ENCODE results near the gene ADAMTS4.
"Not testable (repeated sequence)": the region's sequence is repeated elsewhere in the genome, so short reads cannot be mapped to it uniquely, and the experiment has no call there.

The ADAMTS4 gene

GRCh38 chr1:161226759-161227158 lies 27.9 kb upstream of the ADAMTS4 start:
- no peaks in the 10 kb centered on the region for H3K27me3 ChIP-seq (ENCODE audit: low read depth, low read length)
- peaks cover 16 to 25% of the 10 kb centered on the region in 2 donors for H3K4me1 ChIP-seq (ENCODE audit: control insufficient read depth in 1 of 2, insufficient read depth in 2 of 2, low read length in 2 of 2)
- no peaks in the 10 kb centered on the region for H3K9me3 ChIP-seq (ENCODE audit: control insufficient read depth in 1 of 2, low read length in 2 of 2)
- peak overlapping the region; percentile 75 to 94 for H3K4me3 ChIP-seq (ENCODE audit: low read depth in 1 of 2, low read length in 2 of 2)
- H3K27ac ChIP-seq (ENCODE audit: low read length): peak overlapping the region; percentile 84
- peaks cover 23 to 27% of the 10 kb centered on the region in 2 donors for H3K36me3 ChIP-seq (ENCODE audit: control insufficient read depth in 1 of 2, insufficient read depth in 2 of 2, low read length in 2 of 2)

DNA sequence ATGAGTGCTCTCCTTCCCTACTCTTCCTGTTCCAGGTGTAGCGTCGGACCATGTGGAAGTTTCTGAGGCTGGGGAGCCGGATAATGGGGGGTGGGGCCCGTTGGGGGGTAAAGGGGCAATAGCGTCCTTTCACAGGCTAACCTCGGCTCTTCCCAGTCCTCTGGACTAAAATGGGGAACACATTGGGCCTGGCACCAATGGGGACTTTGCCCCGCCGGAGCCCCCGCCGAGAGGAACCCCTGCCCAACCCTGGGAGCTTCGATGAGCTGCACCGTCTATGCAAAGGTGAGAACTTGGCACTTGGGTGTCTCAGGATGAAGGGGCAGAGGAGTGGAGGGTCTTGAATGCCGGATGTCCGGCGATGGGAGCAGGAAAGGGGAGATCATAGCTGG lies 27.5 kb upstream of the ADAMTS4 start:
- H3K36me3 ChIP-seq (ENCODE audit: control insufficient read depth in 1 of 2, insufficient read depth in 2 of 2, low read length in 2 of 2): peaks cover 23 to 27% of the 10 kb centered on the region in 2 donors
- H3K4me1 ChIP-seq (ENCODE audit: control insufficient read depth in 1 of 2, insufficient read depth in 2 of 2, low read length in 2 of 2): peaks cover 16 to 25% of the 10 kb centered on the region in 2 donors
- no peaks in the 10 kb centered on the region for H3K9me3 ChIP-seq (ENCODE audit: control insufficient read depth in 1 of 2, low read length in 2 of 2)
- peak overlapping the region; percentile 84 for H3K27ac ChIP-seq (ENCODE audit: low read length)
- peak overlapping the region; percentile 75 to 94 for H3K4me3 ChIP-seq (ENCODE audit: low read depth in 1 of 2, low read length in 2 of 2)
- no peaks in the 10 kb centered on the region for H3K27me3 ChIP-seq (ENCODE audit: low read depth, low read length)

- H3K4me3 ChIP-seq (ENCODE audit: low read depth in 1 of 2, low read length in 2 of 2): peak within 1 kb of the TSS; percentile 75 to 94
- H3K27ac ChIP-seq (ENCODE audit: low read length): peak within 1 kb of the TSS; percentile 84
- no peaks in the 10 kb centered on the region for H3K9me3 ChIP-seq (ENCODE audit: control insufficient read depth in 1 of 2, low read length in 2 of 2)
- no peaks in the 10 kb centered on the region for H3K27me3 ChIP-seq (ENCODE audit: low read depth, low read length)
- H3K36me3 ChIP-seq (ENCODE audit: control insufficient read depth in 1 of 2, insufficient read depth in 2 of 2, low read length in 2 of 2): peaks cover 23 to 25% of the 10 kb centered on the region in 2 donors
- peaks cover 16 to 25% of the 10 kb centered on the region in 2 donors for H3K4me1 ChIP-seq (ENCODE audit: control insufficient read depth in 1 of 2, insufficient read depth in 2 of 2, low read length in 2 of 2)
These were observed 26.9 kb upstream of the ADAMTS4 start, which contains the start of gene TOMM40L for GRCh38 chr1:161225534-161226319. TOMM40L (plus strand) TSS chr1:161226060; CDS start chr1:161226490, 430 bp downstream.

DNA sequence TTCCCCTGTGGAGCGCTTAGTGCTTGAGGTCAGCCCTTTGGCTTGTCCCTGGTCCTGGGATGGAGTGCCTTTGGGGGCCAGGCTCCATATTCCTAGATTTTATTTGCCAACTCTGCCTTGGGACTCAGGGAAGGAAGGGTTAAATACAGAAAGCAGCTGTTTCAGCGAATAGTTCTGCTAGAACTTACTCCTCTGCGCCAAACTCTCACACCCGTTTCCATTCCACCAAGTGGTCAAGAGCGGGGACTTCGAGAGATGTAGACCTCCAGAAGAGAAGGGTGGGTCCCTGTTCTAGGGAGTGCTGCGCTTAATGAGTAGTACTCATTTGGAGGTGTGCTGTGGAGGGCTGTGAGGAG lies 26.3 kb upstream of the ADAMTS4 start:
- H3K27me3 ChIP-seq (ENCODE audit: low read depth, low read length): no peaks in the 10 kb centered on the region
- peak overlapping the region in 1 of 2 donors; percentile 18 for H3K4me3 ChIP-seq (ENCODE audit: low read depth in 1 of 2, low read length in 2 of 2)
- H3K36me3 ChIP-seq (ENCODE audit: control insufficient read depth in 1 of 2, insufficient read depth in 2 of 2, low read length in 2 of 2): peaks cover 20% of the 10 kb centered on the region in 2 donors
- H3K27ac ChIP-seq (ENCODE audit: low read length): peak overlapping the region; percentile 73
- peaks cover 16 to 25% of the 10 kb centered on the region in 2 donors for H3K4me1 ChIP-seq (ENCODE audit: control insufficient read depth in 1 of 2, insufficient read depth in 2 of 2, low read length in 2 of 2)
- no peaks in the 10 kb centered on the region for H3K9me3 ChIP-seq (ENCODE audit: control insufficient read depth in 1 of 2, low read length in 2 of 2)

DNA sequence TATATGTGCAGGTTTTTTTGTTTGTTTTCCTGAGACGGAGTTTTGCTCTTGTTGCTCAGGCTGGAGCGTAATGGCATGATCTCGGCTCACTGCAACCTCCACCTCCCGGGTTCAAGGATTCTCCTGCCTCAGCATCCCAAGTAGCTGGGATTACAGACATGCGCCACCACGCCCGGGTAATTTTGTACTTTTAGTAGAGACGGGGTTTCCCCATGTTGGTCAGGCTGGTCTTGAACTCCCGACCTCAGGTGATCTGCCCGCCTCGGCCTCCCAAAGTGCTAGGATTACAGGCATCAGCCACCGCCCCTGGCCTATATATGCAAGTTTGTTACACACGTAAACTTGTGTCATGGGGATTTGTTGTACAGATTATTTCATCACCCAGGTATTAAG lies 25.8 kb upstream of the ADAMTS4 start:
- H3K27ac ChIP-seq (ENCODE audit: low read length): not testable (repeated sequence)

DNA sequence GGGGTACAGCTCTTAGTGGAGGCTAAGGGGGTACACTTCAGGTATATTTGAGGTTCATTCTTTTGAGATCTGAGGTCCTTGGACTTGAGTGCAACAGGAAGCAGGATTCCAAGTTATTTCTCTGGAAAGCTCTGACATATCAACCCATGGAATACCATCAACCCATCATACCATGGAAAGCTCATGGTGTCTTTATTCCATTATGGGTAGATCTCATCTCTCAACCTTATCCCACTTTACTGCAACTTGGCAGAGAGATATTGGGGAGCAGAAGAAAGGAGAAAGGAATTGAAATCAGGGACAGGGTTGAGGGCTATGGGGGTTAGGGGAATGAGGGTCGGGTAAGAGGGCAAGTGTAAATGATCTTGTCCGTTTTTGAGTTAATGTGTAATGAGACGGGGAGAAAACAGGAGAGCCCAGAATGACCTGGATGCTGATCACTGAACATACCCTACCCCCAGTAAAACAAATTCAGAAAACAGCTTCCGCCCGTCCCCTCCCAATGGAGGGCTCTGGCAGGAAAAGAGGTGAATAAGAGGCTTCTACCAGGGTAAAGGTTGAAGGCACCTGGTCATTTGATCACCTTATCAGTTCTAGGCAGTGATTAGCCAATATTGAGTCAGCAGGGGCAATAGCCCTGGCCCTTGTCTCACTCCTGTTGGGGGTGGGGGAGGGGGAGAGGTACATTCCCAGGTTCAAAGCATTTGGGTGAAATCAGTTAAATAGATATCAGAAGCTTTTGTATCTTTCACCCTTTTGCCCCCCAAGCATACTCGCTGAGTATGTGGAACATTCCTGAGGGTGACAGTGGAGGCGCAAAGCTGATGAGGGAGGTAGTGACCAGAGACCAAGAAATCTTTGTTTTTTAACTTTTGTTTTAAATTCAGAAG lies 25.2 kb upstream of the ADAMTS4 start:
- Histone ChIP-seq H3K36me3 (ENCODE audit: control insufficient read depth in 1 of 2, insufficient read depth in 2 of 2, low read length in 2 of 2) (peaks cover 8 to 10% of the 10 kb centered on the region in 2 donors), H3K27me3 (ENCODE audit: low read depth, low read length) (no peaks in the 10 kb centered on the region), H3K27ac (ENCODE audit: low read length) (no peak overlapping the region), H3K9me3 (ENCODE audit: control insufficient read depth in 1 of 2, low read length in 2 of 2) (no peaks in the 10 kb centered on the region), H3K4me3 (ENCODE audit: low read depth in 1 of 2, low read length in 2 of 2) (no peak overlapping the region), H3K4me1 (ENCODE audit: control insufficient read depth in 1 of 2, insufficient read depth in 2 of 2, low read length in 2 of 2) (peaks cover 16 to 25% of the 10 kb centered on the region in 2 donors)

More for the DNA sequence above, 25.8 kb upstream of the ADAMTS4 start:
- H3K27me3 ChIP-seq (ENCODE audit: low read depth, low read length); H3K4me3 ChIP-seq (ENCODE audit: low read depth in 1 of 2, low read length in 2 of 2); H3K9me3 ChIP-seq (ENCODE audit: control insufficient read depth in 1 of 2, low read length in 2 of 2): not testable (repeated sequence)
- Histone ChIP-seq H3K36me3 (ENCODE audit: control insufficient read depth in 1 of 2, insufficient read depth in 2 of 2, low read length in 2 of 2) (peaks cover 15 to 17% of the 10 kb centered on the region in 2 donors), H3K4me1 (ENCODE audit: control insufficient read depth in 1 of 2, insufficient read depth in 2 of 2, low read length in 2 of 2) (peaks cover 16 to 25% of the 10 kb centered on the region in 2 donors)

DNA sequence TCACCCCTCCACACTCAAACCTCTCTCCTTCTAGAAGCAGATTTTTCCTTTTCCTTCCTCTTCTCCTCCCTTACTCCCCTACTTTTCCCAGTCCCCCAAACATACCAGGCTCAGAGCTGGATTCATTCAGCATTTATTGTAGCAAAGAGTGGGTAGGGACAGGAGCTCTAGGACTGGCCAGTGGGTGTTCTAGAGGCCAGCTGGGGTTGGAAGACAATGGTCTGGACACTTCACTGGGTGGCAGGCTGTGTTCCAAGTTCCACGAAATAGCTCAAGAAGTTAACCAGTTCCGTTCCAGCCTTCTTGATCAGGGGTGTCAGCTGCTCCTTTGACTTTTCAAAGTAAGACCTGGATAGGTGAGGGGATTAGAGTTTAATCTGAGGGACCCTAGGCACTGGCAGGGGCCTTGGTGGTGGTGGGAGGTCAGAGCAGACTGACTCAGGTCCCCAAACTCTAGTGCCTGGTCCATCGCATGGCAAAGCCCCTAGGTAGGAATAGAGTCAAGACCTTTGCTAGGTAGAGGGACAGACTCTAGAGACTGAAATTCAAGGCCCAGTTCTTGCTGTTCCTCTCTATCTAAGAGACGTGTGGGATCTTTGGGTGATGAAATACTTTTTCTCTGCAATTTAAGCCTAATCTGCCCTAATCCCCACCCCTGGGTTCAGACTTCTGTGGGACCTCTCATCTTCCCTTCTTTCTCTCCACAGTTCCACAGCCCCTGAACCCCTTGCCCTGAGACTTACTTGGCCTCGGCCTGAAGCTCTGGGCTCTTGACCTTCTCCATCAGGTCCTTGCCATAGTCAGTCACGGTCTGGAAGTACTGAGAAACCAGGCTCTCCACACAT lies 23.5 kb upstream of the ADAMTS4 start:
- Histone ChIP-seq H3K27me3 (ENCODE audit: low read depth, low read length) (no peaks in the 10 kb centered on the region), H3K36me3 (ENCODE audit: control insufficient read depth in 1 of 2, insufficient read depth in 2 of 2, low read length in 2 of 2) (no peaks in the 10 kb centered on the region), H3K9me3 (ENCODE audit: control insufficient read depth in 1 of 2, low read length in 2 of 2) (no peaks in the 10 kb centered on the region), H3K27ac (ENCODE audit: low read length) (no peak overlapping the region), H3K4me3 (ENCODE audit: low read depth in 1 of 2, low read length in 2 of 2) (no peak overlapping the region), H3K4me1 (ENCODE audit: control insufficient read depth in 1 of 2, insufficient read depth in 2 of 2, low read length in 2 of 2) (peaks cover 16 to 18% of the 10 kb centered on the region in 2 donors)

DNA sequence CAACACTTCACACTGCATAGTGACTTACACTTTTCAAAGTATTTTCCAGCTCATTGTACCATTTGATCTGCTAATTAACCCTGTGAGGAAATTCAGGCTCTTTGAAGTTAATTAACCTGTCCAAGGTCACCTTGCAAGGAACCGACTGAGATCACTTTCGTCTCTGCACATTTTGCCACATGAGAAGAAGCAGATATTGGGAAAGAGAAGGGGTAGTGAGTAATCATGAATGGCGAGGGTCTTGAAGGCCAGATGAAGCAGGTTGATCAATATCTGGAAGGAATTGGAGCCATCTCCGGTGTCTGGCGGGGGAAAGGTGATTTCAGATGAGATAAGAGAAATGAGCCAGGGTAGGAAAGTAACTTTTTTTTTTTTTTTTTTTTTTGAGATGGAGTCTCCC lies 21.1 kb upstream of the ADAMTS4 start:
- Histone ChIP-seq H3K4me3 (ENCODE audit: low read depth in 1 of 2, low read length in 2 of 2) (no peak overlapping the region), H3K27ac (ENCODE audit: low read length) (no peak overlapping the region), H3K4me1 (ENCODE audit: control insufficient read depth in 1 of 2, insufficient read depth in 2 of 2, low read length in 2 of 2) (peaks cover under 1% of the 10 kb centered on the region in 2 donors), H3K9me3 (ENCODE audit: control insufficient read depth in 1 of 2, low read length in 2 of 2) (no peaks in the 10 kb centered on the region), H3K36me3 (ENCODE audit: control insufficient read depth in 1 of 2, insufficient read depth in 2 of 2, low read length in 2 of 2) (peaks cover 0 to 5% of the 10 kb centered on the region in 2 donors), H3K27me3 (ENCODE audit: low read depth, low read length) (no peaks in the 10 kb centered on the region)

GRCh38 chr1:161219078-161219892 lies 20.4 kb upstream of the ADAMTS4 start:
- Histone ChIP-seq H3K9me3 (ENCODE audit: control insufficient read depth in 1 of 2, low read length in 2 of 2) (no peaks in the 10 kb centered on the region), H3K27ac (ENCODE audit: low read length) (no peak overlapping the region), H3K4me1 (ENCODE audit: control insufficient read depth in 1 of 2, insufficient read depth in 2 of 2, low read length in 2 of 2) (no peaks in the 10 kb centered on the region), H3K36me3 (ENCODE audit: control insufficient read depth in 1 of 2, insufficient read depth in 2 of 2, low read length in 2 of 2) (peaks cover 3 to 7% of the 10 kb centered on the region in 2 donors), H3K27me3 (ENCODE audit: low read depth, low read length) (no peaks in the 10 kb centered on the region), H3K4me3 (ENCODE audit: low read depth in 1 of 2, low read length in 2 of 2) (no peak overlapping the region)

- H3K4me3 ChIP-seq (ENCODE audit: low read depth in 1 of 2, low read length in 2 of 2): no peak overlapping the region
- no peaks in the 10 kb centered on the region for H3K4me1 ChIP-seq (ENCODE audit: control insufficient read depth in 1 of 2, insufficient read depth in 2 of 2, low read length in 2 of 2)
- no peaks in the 10 kb centered on the region for H3K9me3 ChIP-seq (ENCODE audit: control insufficient read depth in 1 of 2, low read length in 2 of 2)
- no peak overlapping the region for H3K27ac ChIP-seq (ENCODE audit: low read length)
- H3K36me3 ChIP-seq (ENCODE audit: control insufficient read depth in 1 of 2, insufficient read depth in 2 of 2, low read length in 2 of 2): peaks cover 10 to 15% of the 10 kb centered on the region in 2 donors
- H3K27me3 ChIP-seq (ENCODE audit: low read depth, low read length): no peaks in the 10 kb centered on the region
These were observed 19.6 kb upstream of the ADAMTS4 start for GRCh38 chr1:161218301-161219077.
